Measurements from ENCODE around the gene DOCK3. TPM values are rescaled to one million over a fixed set of nuclear protein-coding genes. Genes with fewer than 3 reads are reported as not detected.
"Not testable (repeated sequence)": the region's sequence is repeated elsewhere in the genome, so short reads cannot be mapped to it uniquely, and the experiment has no call there.

The DOCK3 gene
- total and polyA plus RNA-seq, 10 of the 15 experiments (the other 5 are each of a cell fraction or from before 2014, with no cell fraction given), result 0.02 to 0.52 (median 0.04) TPM; not detected in 5

DNA sequence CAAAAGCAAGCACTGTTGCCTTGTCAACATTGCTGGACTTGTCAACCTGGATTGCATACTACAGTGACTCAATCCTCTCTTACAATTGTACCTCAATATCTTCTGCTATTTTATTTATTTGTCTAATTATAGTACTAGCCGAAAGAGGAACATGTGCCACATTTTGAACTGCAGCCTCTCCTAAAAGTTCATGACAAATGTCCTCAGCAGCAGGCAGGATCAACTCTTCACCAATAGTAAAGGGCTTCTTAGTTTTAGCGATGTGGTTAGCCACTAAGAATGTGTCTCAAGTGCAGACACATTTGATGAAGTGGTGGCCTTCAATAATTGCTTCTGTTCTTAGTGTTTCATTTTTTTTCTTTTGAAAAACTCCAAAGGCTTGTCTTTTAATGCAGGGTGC is 13.2 kb downstream of the DOCK3 start:
- H3K4me3 ChIP-seq, result no peak overlapping the region
- CTCF ChIA-PET, result no interaction called here
- no TSS peak for BruUV-seq (replicated peaks)
- intact Hi-C loops (cut with micrococcal nuclease; ENCODE audit: unreplicated experiment), result no loop called here
- DNase-seq (ENCODE audit: low read depth, low spot score) (no peak), FAIRE-seq (no peak), ATAC-seq (no peak)
- no peaks in the 10 kb centered on the region for H3K4me1 ChIP-seq (ENCODE audit: control insufficient read depth, insufficient read depth, low read length)
- TF ChIP-seq CBX5 (IDR thresholded peaks at IDR 0.05; ENCODE audit: low read depth) (no peak), NFYB (IDR thresholded peaks at IDR 0.05; ENCODE audit: insufficient read depth, low read depth, low read length) (no peak), JUND (IDR thresholded peaks at IDR 0.05; ENCODE audit: low read depth, low read length) (no peak)
- TF ChIP-seq, protein P1, sequence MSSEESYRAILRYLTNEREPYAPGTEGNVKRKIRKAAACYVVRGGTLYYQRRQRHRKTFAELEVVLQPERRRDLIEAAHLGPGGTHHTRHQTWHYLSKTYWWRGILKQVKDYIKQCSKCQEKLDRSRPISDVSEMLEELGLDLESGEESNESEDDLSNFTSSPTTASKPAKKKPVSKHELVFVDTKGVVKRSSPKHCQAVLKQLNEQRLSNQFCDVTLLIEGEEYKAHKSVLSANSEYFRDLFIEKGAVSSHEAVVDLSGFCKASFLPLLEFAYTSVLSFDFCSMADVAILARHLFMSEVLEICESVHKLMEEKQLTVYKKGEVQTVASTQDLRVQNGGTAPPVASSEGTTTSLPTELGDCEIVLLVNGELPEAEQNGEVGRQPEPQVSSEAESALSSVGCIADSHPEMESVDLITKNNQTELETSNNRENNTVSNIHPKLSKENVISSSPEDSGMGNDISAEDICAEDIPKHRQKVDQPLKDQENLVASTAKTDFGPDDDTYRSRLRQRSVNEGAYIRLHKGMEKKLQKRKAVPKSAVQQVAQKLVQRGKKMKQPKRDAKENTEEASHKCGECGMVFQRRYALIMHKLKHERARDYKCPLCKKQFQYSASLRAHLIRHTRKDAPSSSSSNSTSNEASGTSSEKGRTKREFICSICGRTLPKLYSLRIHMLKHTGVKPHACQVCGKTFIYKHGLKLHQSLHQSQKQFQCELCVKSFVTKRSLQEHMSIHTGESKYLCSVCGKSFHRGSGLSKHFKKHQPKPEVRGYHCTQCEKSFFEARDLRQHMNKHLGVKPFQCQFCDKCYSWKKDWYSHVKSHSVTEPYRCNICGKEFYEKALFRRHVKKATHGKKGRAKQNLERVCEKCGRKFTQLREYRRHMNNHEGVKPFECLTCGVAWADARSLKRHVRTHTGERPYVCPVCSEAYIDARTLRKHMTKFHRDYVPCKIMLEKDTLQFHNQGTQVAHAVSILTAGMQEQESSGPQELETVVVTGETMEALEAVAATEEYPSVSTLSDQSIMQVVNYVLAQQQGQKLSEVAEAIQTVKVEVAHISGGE (CRISPR knock-in tag; IDR thresholded peaks at IDR 0.05), result no peak
- TF ChIP-seq, protein P2, sequence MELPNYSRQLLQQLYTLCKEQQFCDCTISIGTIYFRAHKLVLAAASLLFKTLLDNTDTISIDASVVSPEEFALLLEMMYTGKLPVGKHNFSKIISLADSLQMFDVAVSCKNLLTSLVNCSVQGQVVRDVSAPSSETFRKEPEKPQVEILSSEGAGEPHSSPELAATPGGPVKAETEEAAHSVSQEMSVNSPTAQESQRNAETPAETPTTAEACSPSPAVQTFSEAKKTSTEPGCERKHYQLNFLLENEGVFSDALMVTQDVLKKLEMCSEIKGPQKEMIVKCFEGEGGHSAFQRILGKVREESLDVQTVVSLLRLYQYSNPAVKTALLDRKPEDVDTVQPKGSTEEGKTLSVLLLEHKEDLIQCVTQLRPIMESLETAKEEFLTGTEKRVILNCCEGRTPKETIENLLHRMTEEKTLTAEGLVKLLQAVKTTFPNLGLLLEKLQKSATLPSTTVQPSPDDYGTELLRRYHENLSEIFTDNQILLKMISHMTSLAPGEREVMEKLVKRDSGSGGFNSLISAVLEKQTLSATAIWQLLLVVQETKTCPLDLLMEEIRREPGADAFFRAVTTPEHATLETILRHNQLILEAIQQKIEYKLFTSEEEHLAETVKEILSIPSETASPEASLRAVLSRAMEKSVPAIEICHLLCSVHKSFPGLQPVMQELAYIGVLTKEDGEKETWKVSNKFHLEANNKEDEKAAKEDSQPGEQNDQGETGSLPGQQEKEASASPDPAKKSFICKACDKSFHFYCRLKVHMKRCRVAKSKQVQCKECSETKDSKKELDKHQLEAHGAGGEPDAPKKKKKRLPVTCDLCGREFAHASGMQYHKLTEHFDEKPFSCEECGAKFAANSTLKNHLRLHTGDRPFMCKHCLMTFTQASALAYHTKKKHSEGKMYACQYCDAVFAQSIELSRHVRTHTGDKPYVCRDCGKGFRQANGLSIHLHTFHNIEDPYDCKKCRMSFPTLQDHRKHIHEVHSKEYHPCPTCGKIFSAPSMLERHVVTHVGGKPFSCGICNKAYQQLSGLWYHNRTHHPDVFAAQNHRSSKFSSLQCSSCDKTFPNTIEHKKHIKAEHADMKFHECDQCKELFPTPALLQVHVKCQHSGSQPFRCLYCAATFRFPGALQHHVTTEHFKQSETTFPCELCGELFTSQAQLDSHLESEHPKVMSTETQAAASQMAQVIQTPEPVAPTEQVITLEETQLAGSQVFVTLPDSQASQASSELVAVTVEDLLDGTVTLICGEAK (IDR thresholded peaks at IDR 0.05; ENCODE audit: borderline replicate concordance), result no peak
- H2AFZ ChIP-seq (ENCODE audit: control insufficient read depth, low read depth, low read length), result no peak overlapping the region
- WGBS (ENCODE audit: insufficient coverage, insufficient replicate concordance, low lambda C conversion rate, missing lambda C conversion rate), result 13% methylated on average over 2 of the region's 2 CpGs
- SMC1A ChIA-PET (ENCODE audit: uncharacterized antibody, unreplicated experiment), result no interaction called here
- H3K79me2 ChIP-seq (ENCODE audit: control insufficient read depth, insufficient read depth, low read length), result no peaks in the 10 kb centered on the region
- RAD21 ChIA-PET (ENCODE audit: unreplicated experiment), result no interaction called here
- H3K27me3 ChIP-seq (replicated peaks in 1 of 2; ENCODE audit: control insufficient read depth in 2 of 2, insufficient read depth in 2 of 2, low read length in 1 of 2), result peaks cover 0 to 3% of the 10 kb centered on the region in 2 experiments; a peak in 2 of 4 replicates
- H3K9ac ChIP-seq (ENCODE audit: control insufficient read depth, insufficient read depth, low read length), result no peak overlapping the region
- H3K9me3 ChIP-seq (replicated peaks; ENCODE audit: control insufficient read depth, insufficient read depth, low read length), result no peaks in the 10 kb centered on the region; the same call in 2 of the 3 replicates
- in situ Hi-C loops (cut with MboI), result no loop called here
- no peak overlapping the region for H3K27ac ChIP-seq (ENCODE audit: control insufficient read depth, insufficient read depth)
- POLR2A ChIA-PET, result no interaction called here
- H3K4me2 ChIP-seq (ENCODE audit: control insufficient read depth, insufficient read depth), result no peak overlapping the region
- no peaks in the 10 kb centered on the region for H3K36me3 ChIP-seq (ENCODE audit: control insufficient read depth in 2 of 2, insufficient read depth in 2 of 2, low read length in 1 of 2)
- no peaks in the 10 kb centered on the region for H4K20me1 ChIP-seq (ENCODE audit: control insufficient read depth, insufficient read depth)

DNA sequence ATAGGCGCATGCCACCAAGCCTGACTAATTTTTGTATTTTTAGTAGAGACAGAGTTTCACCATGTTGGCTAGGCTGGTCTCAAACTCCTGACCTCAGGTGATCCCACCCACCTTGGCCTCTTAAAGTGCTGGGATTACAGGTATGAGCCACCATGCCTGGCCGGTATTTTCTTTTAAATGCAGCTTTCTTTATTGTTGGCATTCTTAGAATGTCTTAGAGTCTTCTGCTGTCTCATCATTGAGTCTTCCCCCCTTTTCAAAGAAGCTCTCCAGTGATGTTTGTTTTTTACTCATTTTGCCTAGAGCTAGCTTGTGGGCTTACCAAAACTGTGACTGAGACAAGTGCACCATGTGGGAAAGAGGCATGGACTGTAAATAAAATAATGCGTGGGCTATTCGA is 13.9 kb downstream of the DOCK3 start:
- CTCF ChIA-PET; intact Hi-C loops (cut with micrococcal nuclease; ENCODE audit: unreplicated experiment): not testable (repeated sequence)

More for the DNA sequence above, 13.9 kb downstream of the DOCK3 start:
- DNase-seq (ENCODE audit: low read depth, low spot score); ATAC-seq; H3K27me3 ChIP-seq (replicated peaks in 1 of 2; ENCODE audit: control insufficient read depth in 2 of 2, insufficient read depth in 2 of 2, low read length in 1 of 2); RAD21 ChIA-PET (ENCODE audit: unreplicated experiment); H3K4me3 ChIP-seq; H3K27ac ChIP-seq (ENCODE audit: control insufficient read depth, insufficient read depth); POLR2A ChIA-PET; H3K79me2 ChIP-seq (ENCODE audit: control insufficient read depth, insufficient read depth, low read length); H3K4me1 ChIP-seq (ENCODE audit: control insufficient read depth, insufficient read depth, low read length); BruUV-seq (replicated peaks); H3K36me3 ChIP-seq (ENCODE audit: control insufficient read depth in 2 of 2, insufficient read depth in 2 of 2, low read length in 1 of 2); SMC1A ChIA-PET (ENCODE audit: uncharacterized antibody, unreplicated experiment); H3K9ac ChIP-seq (ENCODE audit: control insufficient read depth, insufficient read depth, low read length); H3K4me2 ChIP-seq (ENCODE audit: control insufficient read depth, insufficient read depth); in situ Hi-C loops (cut with MboI); FAIRE-seq; H2AFZ ChIP-seq (ENCODE audit: control insufficient read depth, low read depth, low read length); H4K20me1 ChIP-seq (ENCODE audit: control insufficient read depth, insufficient read depth); H3K9me3 ChIP-seq (replicated peaks; ENCODE audit: control insufficient read depth, insufficient read depth, low read length): not testable (repeated sequence)
- 76% methylated on average over 4 of the region's 4 CpGs for WGBS (ENCODE audit: insufficient coverage, insufficient replicate concordance, low lambda C conversion rate, missing lambda C conversion rate)
